ENCODE results near the gene KATNAL1. TPM values are rescaled to one million over a fixed set of nuclear protein-coding genes. Genes with fewer than 3 reads are reported as not detected.

Gene KATNAL1
- total and polyA plus RNA-seq, 2 of the 4 experiments (the other 2 are of a cell fraction), result 6.9 to 16.8 TPM

DNA sequence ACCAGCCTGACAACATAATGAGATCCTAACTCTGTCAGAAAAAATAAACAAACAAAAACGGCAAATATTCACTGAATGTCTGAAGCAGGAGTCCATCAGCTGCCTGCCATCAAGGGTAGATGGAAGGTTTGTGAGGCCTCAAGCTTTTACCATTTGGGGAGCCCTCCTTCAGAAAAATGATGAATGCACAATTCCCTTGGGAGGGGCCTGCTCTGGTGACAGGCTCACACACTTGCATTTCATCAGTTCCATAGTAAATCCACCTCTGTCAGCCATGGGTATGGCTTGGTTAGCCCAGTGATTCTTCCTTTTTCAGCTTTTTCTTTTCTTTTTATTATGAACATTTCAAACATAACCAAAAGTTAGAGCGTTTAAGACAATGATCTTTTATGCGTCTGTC, 26.3 kb upstream of the KATNAL1 start:
- no peak overlapping the region for H4K5ac ChIP-seq (ENCODE audit: low read depth, low read length)
- H4K8ac ChIP-seq (ENCODE audit: low read depth in 2 of 2, low read length in 2 of 2), result no peak overlapping the region
- dilution Hi-C loops (cut with HindIII; ENCODE audit: low sequenced_read_pairs, unreplicated experiment), result no loop called here
- BruUV-seq (replicated peaks), result no TSS peak
- DNase-seq (no peak), ATAC-seq (ENCODE audit: low read depth) (no peak)
- ChIA-PET CTCF (interaction anchor here (1.1 to 1.5 kb wide), 2 partner anchors 16 to 201 kb away, joined by 3 to 5 read pairs; no protein-coding TSS in a partner anchor), POLR2A (ENCODE audit: unreplicated experiment) (no interaction called here)
- H3K4me3 ChIP-seq (ENCODE audit: insufficient read depth, low read depth, low read length), result no peak overlapping the region
- peaks cover 7% of the 10 kb centered on the region; the same call in 1 of the 2 replicates for H3K9me1 ChIP-seq (ENCODE audit: insufficient read depth, low read length)
- no peak overlapping the region for H2BK20ac ChIP-seq (ENCODE audit: low read depth, low read length)
- TF ChIP-seq FOS (IDR thresholded peaks at IDR 0.05; ENCODE audit: low read depth, low read length) (no peak), MXI1 (IDR thresholded peaks at IDR 0.05; ENCODE audit: borderline replicate concordance, low read depth, low read length) (no peak), MAZ (IDR thresholded peaks at IDR 0.05; ENCODE audit: borderline replicate concordance, low read depth, low read length) (no peak), RCOR1 (IDR thresholded peaks at IDR 0.05; ENCODE audit: insufficient replicate concordance, low read length) (no peak), POLR2A (IDR thresholded peaks at IDR 0.05; ENCODE audit: low read depth, low read length) (no peak), CEBPB (IDR thresholded peaks at IDR 0.05; ENCODE audit: low read depth, low read length) (no peak), BHLHE40 (IDR thresholded peaks at IDR 0.05; ENCODE audit: low read depth, low read length) (no peak), CHD1 (IDR thresholded peaks at IDR 0.05; ENCODE audit: low read depth, low read length) (no peak)
- TF ChIP-seq, protein P1, sequence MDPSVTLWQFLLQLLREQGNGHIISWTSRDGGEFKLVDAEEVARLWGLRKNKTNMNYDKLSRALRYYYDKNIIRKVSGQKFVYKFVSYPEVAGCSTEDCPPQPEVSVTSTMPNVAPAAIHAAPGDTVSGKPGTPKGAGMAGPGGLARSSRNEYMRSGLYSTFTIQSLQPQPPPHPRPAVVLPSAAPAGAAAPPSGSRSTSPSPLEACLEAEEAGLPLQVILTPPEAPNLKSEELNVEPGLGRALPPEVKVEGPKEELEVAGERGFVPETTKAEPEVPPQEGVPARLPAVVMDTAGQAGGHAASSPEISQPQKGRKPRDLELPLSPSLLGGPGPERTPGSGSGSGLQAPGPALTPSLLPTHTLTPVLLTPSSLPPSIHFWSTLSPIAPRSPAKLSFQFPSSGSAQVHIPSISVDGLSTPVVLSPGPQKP (IDR thresholded peaks at IDR 0.05; ENCODE audit: borderline replicate concordance, low read depth, low read length), result no peak
- intact Hi-C loops (cut with micrococcal nuclease), result no loop called here
- H3K79me1 ChIP-seq (ENCODE audit: low read depth in 1 of 2, low read length in 2 of 2), result no peaks in the 10 kb centered on the region
- H2BK15ac ChIP-seq (ENCODE audit: low read depth, low read length), result no peak overlapping the region
- H4K20me1 ChIP-seq (ENCODE audit: insufficient read depth, low read length), result no peaks in the 10 kb centered on the region
- no peak overlapping the region for H2AFZ ChIP-seq (replicated peaks; ENCODE audit: low read length, poor library complexity)
- H3K4ac ChIP-seq (ENCODE audit: low read depth, low read length), result no peak overlapping the region
- no CpG with 5 or more reads among the region's 3 CpGs for WGBS, 2 experiments (ENCODE audit: extremely low coverage in 2 of 2, insufficient read length in 1 of 2)
- H3K9me3 ChIP-seq (ENCODE audit: control insufficient read depth, insufficient read depth, low read length), result no peaks in the 10 kb centered on the region
- no peaks in the 10 kb centered on the region for H3K27me3 ChIP-seq (ENCODE audit: control insufficient read depth, insufficient read depth, low read length)
- no peak overlapping the region for H2AK9ac ChIP-seq (replicated peaks; ENCODE audit: low read depth, low read length, poor library complexity)
- H3K14ac ChIP-seq (replicated peaks; ENCODE audit: low read depth, low read length), result no peak overlapping the region
- H3K4me2 ChIP-seq (ENCODE audit: low read depth, low read length), result no peak overlapping the region
- H2AK5ac ChIP-seq (ENCODE audit: low read depth, low read length), result no peak overlapping the region
- no peak overlapping the region for H3K56ac ChIP-seq (ENCODE audit: extremely low read depth, insufficient read depth, low read length)
- no peak overlapping the region for H3K27ac ChIP-seq (ENCODE audit: insufficient read depth, low read length)
- peaks cover 9% of the 10 kb centered on the region for H3K4me1 ChIP-seq (ENCODE audit: control insufficient read depth, insufficient read depth, low read length)
- no peak overlapping the region for H3K23ac ChIP-seq (ENCODE audit: low read depth, low read length)
- no peak overlapping the region for H3K9ac ChIP-seq (ENCODE audit: low read depth, low read length)
- H2BK120ac ChIP-seq (ENCODE audit: low read depth, low read length), result no peak overlapping the region
- in situ Hi-C loops (cut with MboI; ENCODE audit: low sequenced_read_pairs), result no loop called here
- H3K18ac ChIP-seq (ENCODE audit: low read depth, low read length), result no peak overlapping the region
- no peaks in the 10 kb centered on the region for H3K36me3 ChIP-seq (ENCODE audit: control insufficient read depth, insufficient read depth, low read length)
- no peak overlapping the region for H4K91ac ChIP-seq (ENCODE audit: insufficient read depth, low read depth, low read length)
- H2BK5ac ChIP-seq (ENCODE audit: low read depth, low read length, poor library complexity, severe bottlenecking), result no peak overlapping the region

Measured in IMR-90 (cell line).